PC-3 (cell line): ENCODE results near the gene CAPSL. TPM values are rescaled to one million over a fixed set of nuclear protein-coding genes. Genes with fewer than 3 reads are reported as not detected.

Experiments used
- ATAC-seq: fragments of 200-7000 bp; cut with Tn5 transposase; 2 replicates; pipeline ENCODE4 v1.9.1; 2020; ENCODE audit warnings: mild to moderate bottlenecking, moderate library complexity
- BruUV-seq: library from RNA; stranded (reverse); fragments of 400-500 nt; replicated peaks from 2 replicates; lab custom pipeline; 2021; lab: Mats Ljungman, UMichigan
- CTCF ChIA-PET: fragments of 300-600 bp; sonication (Branson Sonifier 250); formaldehyde crosslinking; loops from one replicate; lab custom pipeline; 2022; ENCODE audit warnings: antibody characterized with exemption; lab: Charles Lee
- POLR2A ChIA-PET: fragments of 300-600 bp; sonication (Branson Sonifier 250); formaldehyde crosslinking; loops from one replicate; lab custom pipeline; 2022; ENCODE audit warnings: antibody characterized with exemption; ENCODE audit not compliant: unreplicated experiment; lab: Charles Lee
- DNase-seq: peaks from one replicate; pipeline ENCODE4 v3.0.0-alpha.2; 2015
- H2AFZ ChIP-seq: fragments of 300-600 bp; sonication (generic); 2 replicates; pipeline ENCODE4 v1.6.0; 2016; ENCODE audit warnings: antibody characterized with exemption, low read length
- H3F3A ChIP-seq: fragments of 300-600 bp; sonication (generic); one replicate; pipeline ENCODE4 v1.6.0; 2017; ENCODE audit warnings: antibody characterized with exemption, low read length, control low read depth, mild to moderate bottlenecking; ENCODE audit not compliant: unreplicated experiment
- H3K27ac ChIP-seq: fragments of 300-600 bp; sonication (generic); 2 replicates; pipeline ENCODE4 v1.5.1; 2016; ENCODE audit warnings: mild to moderate bottlenecking, low read length
- H3K27me3 ChIP-seq: fragments of 300-600 bp; sonication (generic); 2 replicates; pipeline ENCODE4 v1.6.1; 2016; ENCODE audit warnings: low read length, mixed read lengths
- H3K36me3 ChIP-seq: fragments of 300-600 bp; sonication (generic); 2 replicates; pipeline ENCODE4 v1.6.1; 2016; ENCODE audit warnings: low read depth, mixed run types, low read length, mixed read lengths
- H3K4me1 ChIP-seq: fragments of 300-600 bp; sonication (generic); 2 replicates; pipeline ENCODE4 v1.5.1; 2016; ENCODE audit warnings: low read length; ENCODE audit not compliant: insufficient read depth
- H3K4me2 ChIP-seq: fragments of 300-600 bp; sonication (generic); 2 replicates; pipeline ENCODE4 v1.6.0; 2016; ENCODE audit warnings: low read length
- H3K4me3 ChIP-seq: fragments of 300-600 bp; sonication (generic); 2 replicates; pipeline ENCODE4 v1.5.1; 2016; ENCODE audit warnings: mild to moderate bottlenecking, low read length, mixed read lengths
- H3K79me2 ChIP-seq: fragments of 300-600 bp; sonication (generic); 2 replicates; pipeline ENCODE4 v1.6.1; 2017; ENCODE audit warnings: low read length, mixed read lengths
- H3K9ac ChIP-seq: fragments of 300-600 bp; sonication (generic); 2 replicates; pipeline ENCODE4 v1.6.0; 2016; ENCODE audit warnings: mild to moderate bottlenecking, low read length
- H3K9me2 ChIP-seq: fragments of 300-600 bp; sonication (generic); replicated peaks from 2 replicates; pipeline ENCODE4 v1.6.1; 2016; ENCODE audit warnings: mixed run types, low read length, mixed read lengths
- H3K9me3 ChIP-seq: fragments of 300-600 bp; sonication (generic); 2 replicates; pipeline ENCODE4 v1.6.1; 2016; ENCODE audit warnings: low read length, mixed read lengths
- H4K20me1 ChIP-seq: fragments of 300-600 bp; sonication (generic); 2 replicates; pipeline ENCODE4 v1.6.1; 2016; ENCODE audit warnings: low read length, mixed read lengths
- EZH2 ChIP-seq: fragments of 300-600 bp; sonication (generic); IDR thresholded peaks from one replicate; pipeline ENCODE4 v1.6.1; 2017; ENCODE audit warnings: antibody characterized with exemption, mild to moderate bottlenecking, low read length; ENCODE audit not compliant: unreplicated experiment
- EZH2phosphoT487 ChIP-seq: fragments of 300-600 bp; sonication (generic); IDR thresholded peaks from 2 replicates; pipeline ENCODE4 v1.6.1; 2018; ENCODE audit warnings: mild to moderate bottlenecking, antibody characterized with exemption, low read length, borderline replicate concordance
- intact Hi-C: fragments of 100-400 bp; cut with micrococcal nuclease; formaldehyde crosslinking; loops from 2 replicates; pipeline ENCODE4 v1.9.0; 2023
- total RNA-seq: library from RNA; depleted of rRNA; stranded (reverse); fragments of >200 nt; gene quantifications from 2 replicates; pipeline ENCODE4 v1.2.3, GENCODE V29; 2014
- TF ChIP-seq, protein P1 (sequence below): fragments of 300-600 bp; sonication (generic); conservative IDR thresholded peaks from 2 replicates; pipeline ENCODE4 v1.5.1; 2017; ENCODE audit warnings: antibody characterized with exemption, low read depth, mild to moderate bottlenecking, low read length

CAPSL gene
- total RNA-seq, 1 experiment from 2014 or later: 0.11 TPM

DNA sequence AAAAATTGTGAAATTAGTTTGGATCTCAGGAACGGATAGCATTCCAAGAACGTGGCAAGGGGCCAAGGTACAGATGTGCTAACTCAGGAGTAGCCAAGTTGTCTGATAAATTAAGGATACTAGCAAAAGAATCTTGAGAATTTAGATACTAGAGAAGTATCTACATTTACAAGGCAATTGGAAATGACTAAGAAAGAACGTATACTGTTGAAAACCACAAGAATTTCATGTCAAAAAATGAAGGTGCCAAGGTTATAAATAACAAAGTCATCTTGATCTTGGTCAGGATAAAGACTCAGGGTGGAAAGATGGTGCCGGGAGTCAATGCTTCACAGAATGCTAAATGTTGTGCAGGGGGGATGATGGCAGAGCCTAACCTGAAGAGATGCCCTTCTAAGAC lies 19.2 kb downstream of the CAPSL start:
- peaks cover 27% of the 10 kb centered on the region for H3K4me1 ChIP-seq
- no peaks in the 10 kb centered on the region for H3K9me3 ChIP-seq
- intact Hi-C loops: loop anchor here (1.0 kb wide), 1 partner anchor 61 kb away; no protein-coding TSS in a partner anchor
- no peaks in the 10 kb centered on the region for H4K20me1 ChIP-seq
- CTCF ChIA-PET: interaction anchor here (0.7 kb wide), 1 partner anchor 90 kb away, joined by 19 read pairs; no protein-coding TSS in a partner anchor
- no peak for TF ChIP-seq EZH2phosphoT487
- no peak for TF ChIP-seq EZH2
- TF ChIP-seq, protein P1, sequence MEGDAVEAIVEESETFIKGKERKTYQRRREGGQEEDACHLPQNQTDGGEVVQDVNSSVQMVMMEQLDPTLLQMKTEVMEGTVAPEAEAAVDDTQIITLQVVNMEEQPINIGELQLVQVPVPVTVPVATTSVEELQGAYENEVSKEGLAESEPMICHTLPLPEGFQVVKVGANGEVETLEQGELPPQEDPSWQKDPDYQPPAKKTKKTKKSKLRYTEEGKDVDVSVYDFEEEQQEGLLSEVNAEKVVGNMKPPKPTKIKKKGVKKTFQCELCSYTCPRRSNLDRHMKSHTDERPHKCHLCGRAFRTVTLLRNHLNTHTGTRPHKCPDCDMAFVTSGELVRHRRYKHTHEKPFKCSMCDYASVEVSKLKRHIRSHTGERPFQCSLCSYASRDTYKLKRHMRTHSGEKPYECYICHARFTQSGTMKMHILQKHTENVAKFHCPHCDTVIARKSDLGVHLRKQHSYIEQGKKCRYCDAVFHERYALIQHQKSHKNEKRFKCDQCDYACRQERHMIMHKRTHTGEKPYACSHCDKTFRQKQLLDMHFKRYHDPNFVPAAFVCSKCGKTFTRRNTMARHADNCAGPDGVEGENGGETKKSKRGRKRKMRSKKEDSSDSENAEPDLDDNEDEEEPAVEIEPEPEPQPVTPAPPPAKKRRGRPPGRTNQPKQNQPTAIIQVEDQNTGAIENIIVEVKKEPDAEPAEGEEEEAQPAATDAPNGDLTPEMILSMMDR: no peak
- H2AFZ ChIP-seq: no peak overlapping the region
- H3K27me3 ChIP-seq: no peaks in the 10 kb centered on the region
- no peaks in the 10 kb centered on the region for H3K9me2 ChIP-seq
- DNase-seq (peak; percentile 88), ATAC-seq (peak; percentile 76)
- BruUV-seq: no TSS peak
- no peaks in the 10 kb centered on the region for H3K79me2 ChIP-seq
- H3K27ac ChIP-seq: no peak overlapping the region
- H3K36me3 ChIP-seq: no peaks in the 10 kb centered on the region; the same call in 1 of the 2 replicates
- no peak overlapping the region for H3K4me3 ChIP-seq
- POLR2A ChIA-PET: interaction anchor here (0.7 kb wide), 1 partner anchor 36 kb away, joined by 3 read pairs; no protein-coding TSS in a partner anchor
- peaks cover 5% of the 10 kb centered on the region for H3F3A ChIP-seq
- H3K4me2 ChIP-seq: no peak overlapping the region
- no peak overlapping the region for H3K9ac ChIP-seq

DNA sequence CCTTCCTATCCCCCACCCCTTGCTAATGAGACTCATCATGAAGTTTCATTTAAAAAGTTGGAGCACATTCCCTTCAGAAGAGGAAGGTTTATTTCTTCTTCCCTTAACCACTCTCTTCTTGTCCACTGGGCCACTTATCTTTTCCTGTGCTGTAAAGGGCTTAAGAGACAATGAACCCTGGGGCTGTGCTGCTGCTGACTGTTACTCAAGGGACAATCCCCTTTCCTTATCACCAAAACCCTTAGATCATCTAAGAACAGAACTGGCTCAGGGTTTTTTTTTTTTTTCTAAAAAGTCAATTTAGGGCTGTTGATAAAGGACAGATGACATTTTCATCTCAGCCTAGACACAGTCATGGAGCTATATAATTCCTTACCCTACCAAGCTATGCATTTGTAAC lies 29.6 kb downstream of the CAPSL start:
- CTCF ChIA-PET: interaction anchor here (0.7 kb wide), 1 partner anchor 1228 kb away, joined by 6 read pairs; no protein-coding TSS in a partner anchor
- intact Hi-C loops: no loop called here
- Histone ChIP-seq H3K36me3 (no peaks in the 10 kb centered on the region), H3K4me2 (no peak overlapping the region), H3K27me3 (no peaks in the 10 kb centered on the region), H3K79me2 (no peaks in the 10 kb centered on the region), H3K9me2 (no peaks in the 10 kb centered on the region), H3K4me3 (no peak overlapping the region), H4K20me1 (no peaks in the 10 kb centered on the region), H3K9me3 (no peaks in the 10 kb centered on the region), H2AFZ (no peak overlapping the region), H3K9ac (no peak overlapping the region), H3K27ac (no peak overlapping the region), H3K4me1 (no peaks in the 10 kb centered on the region), H3F3A (no peaks in the 10 kb centered on the region)
- no TSS peak for BruUV-seq
- ATAC-seq: no peak
- no peak for DNase-seq
- TF ChIP-seq EZH2phosphoT487 (no peak), EZH2 (no peak)
- TF ChIP-seq, protein P1: no peak
- POLR2A ChIA-PET: no interaction called here

DNA sequence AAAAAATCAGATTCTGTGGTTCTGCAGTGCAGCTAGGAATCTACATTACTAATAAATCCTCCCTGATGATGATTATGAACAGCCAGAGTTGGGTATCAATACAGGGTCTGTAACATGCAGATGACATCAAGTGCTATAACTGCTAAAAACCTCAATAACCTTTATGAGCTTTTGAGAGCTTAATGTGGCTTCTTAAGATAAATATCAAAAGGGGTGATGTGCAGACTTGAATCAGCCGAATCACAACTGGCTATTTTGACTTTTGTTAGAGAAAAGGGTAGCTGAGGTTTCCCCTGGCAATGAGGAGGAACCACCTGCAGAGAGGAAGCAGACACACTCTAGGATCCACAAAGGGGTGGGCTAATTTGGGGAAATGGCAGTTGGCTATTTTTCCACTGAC lies 30.2 kb downstream of the CAPSL start:
- intact Hi-C loops: no loop called here
- ATAC-seq (no peak), DNase-seq (no peak)
- Histone ChIP-seq H3K27me3 (no peaks in the 10 kb centered on the region), H3K9me3 (no peaks in the 10 kb centered on the region), H4K20me1 (no peaks in the 10 kb centered on the region), H2AFZ (no peak overlapping the region), H3K36me3 (no peaks in the 10 kb centered on the region), H3K9me2 (no peaks in the 10 kb centered on the region), H3K4me3 (no peak overlapping the region), H3K4me2 (no peak overlapping the region), H3K27ac (no peak overlapping the region), H3K4me1 (no peaks in the 10 kb centered on the region), H3K9ac (no peak overlapping the region), H3K79me2 (no peaks in the 10 kb centered on the region), H3F3A (no peaks in the 10 kb centered on the region)
- BruUV-seq: no TSS peak
- CTCF ChIA-PET: no interaction called here
- TF ChIP-seq, protein P1: no peak
- no peak for TF ChIP-seq EZH2phosphoT487
- no peak for TF ChIP-seq EZH2
- POLR2A ChIA-PET: no interaction called here
